CD14-positive monocyte (primary cell): ENCODE measurements around the gene TMEM219. TPM values are rescaled to one million over a fixed set of nuclear protein-coding genes. Genes with fewer than 3 reads are reported as not detected.
"Not testable (repeated sequence)": the region's sequence is repeated elsewhere in the genome, so short reads cannot be mapped to it uniquely, and the experiment has no call there.

Experiments used
- DNase-seq, 3 donors: peaks; one replicate each; pipeline ENCODE4 v3.0.0-alpha.2; 2011 to 2022
- H2AFZ ChIP-seq: 2 replicates; pipeline ENCODE4 v1.6.0; 2012; ENCODE audit warnings: mild to moderate bottlenecking, low read depth, low read length, inconsistent platforms; ENCODE audit not compliant: insufficient read depth, poor library complexity, severe bottlenecking
- H3K27ac ChIP-seq, 2 donors: 1 replicate in 1 of 2; 2 replicates in 1 of 2; pipeline ENCODE4 v1.5.1; 2012 to 2013; ENCODE audit warnings: low read length in 2 of 2, control low read depth in 1 of 2, inconsistent platforms in 1 of 2, low read depth in 1 of 2, mild to moderate bottlenecking in 1 of 2
- H3K27me3 ChIP-seq, 2 donors: one replicate each; pipeline versions ENCODE4 v1.6.0 to v1.6.1; 2011 to 2013; ENCODE audit warnings: low read length in 2 of 2; ENCODE audit not compliant: control insufficient read depth in 2 of 2, insufficient read depth in 2 of 2
- H3K36me3 ChIP-seq, 2 donors: replicated peaks in 1 of 2; 1 replicate in 1 of 2; 2 replicates in 1 of 2; pipeline versions ENCODE4 v1.5.1 to v1.6.1; 2012 to 2013; ENCODE audit warnings: low read length in 2 of 2, control low read depth in 1 of 2, inconsistent platforms in 1 of 2, mild to moderate bottlenecking in 1 of 2; ENCODE audit not compliant: insufficient read depth in 2 of 2, control insufficient read depth in 1 of 2
- H3K4me1 ChIP-seq, 2 donors: 1 replicate in 1 of 2; 2 replicates in 1 of 2; pipeline versions ENCODE4 v1.5.1 to v1.6.1; 2012 to 2013; ENCODE audit warnings: low read length in 2 of 2, control low read depth in 1 of 2, inconsistent platforms in 1 of 2, mild to moderate bottlenecking in 1 of 2, moderate library complexity in 1 of 2; ENCODE audit not compliant: insufficient read depth in 2 of 2, control insufficient read depth in 1 of 2
- H3K4me2 ChIP-seq: replicated peaks from 2 replicates; pipeline ENCODE3; 2012; ENCODE audit warnings: low read length, moderate library complexity, mild to moderate bottlenecking; ENCODE audit not compliant: poor library complexity, severe bottlenecking; ENCODE audit errors: extremely low read depth
- H3K4me3 ChIP-seq, 3 experiments: fragments of 200-600 bp in 1 of 3; sonication (generic) in 1 of 3; replicated peaks in 1 of 3; 1 replicate in 2 of 3; 2 replicates in 1 of 3; pipeline ENCODE4 v1.5.1; 2011 to 2013; ENCODE audit warnings: low read length in 3 of 3, mild to moderate bottlenecking in 3 of 3, control low read depth in 2 of 3, low read depth in 2 of 3, inconsistent platforms in 1 of 3, moderate library complexity in 1 of 3
- H3K79me2 ChIP-seq: 2 replicates; pipeline ENCODE4 v1.6.0; 2012; ENCODE audit warnings: mild to moderate bottlenecking, control low read depth, inconsistent platforms, low read length, moderate library complexity; ENCODE audit not compliant: insufficient read depth
- H3K9ac ChIP-seq: 2 replicates; pipeline ENCODE4 v1.6.0; 2017; ENCODE audit warnings: low read length, mild to moderate bottlenecking; ENCODE audit not compliant: insufficient read depth, poor library complexity, severe bottlenecking
- H3K9me3 ChIP-seq, 2 donors: replicated peaks in 1 of 2; 1 replicate in 1 of 2; 2 replicates in 1 of 2; pipeline versions ENCODE4 v1.5.1 to v1.6.1; 2012 to 2013; ENCODE audit warnings: low read length in 2 of 2, control low read depth in 1 of 2; ENCODE audit not compliant: control insufficient read depth in 1 of 2, insufficient read depth in 1 of 2
- H4K20me1 ChIP-seq: 2 replicates; pipeline ENCODE4 v1.6.0; 2012; ENCODE audit warnings: mild to moderate bottlenecking, low read length, control low read depth, moderate library complexity; ENCODE audit not compliant: insufficient read depth
- H3K27ac Mint-ChIP-seq, 7 donors: one replicate each; pipeline ENCODE4 v1.8.0; 2020; ENCODE audit warnings: mild to moderate bottlenecking in 7 of 7, mixed read lengths in 7 of 7, moderate library complexity in 6 of 7, inconsistent platforms in 2 of 7
- H3K27me3 Mint-ChIP-seq, 3 donors: one replicate each; pipeline ENCODE4 v1.8.0; 2021 to 2022; ENCODE audit warnings: low read depth in 3 of 3, mild to moderate bottlenecking in 3 of 3, mixed read lengths in 3 of 3, moderate library complexity in 3 of 3, inconsistent platforms in 1 of 3
- H3K36me3 Mint-ChIP-seq, 2 donors: one replicate each; pipeline ENCODE4 v1.8.0; 2020; ENCODE audit warnings: mixed read lengths in 2 of 2, inconsistent platforms in 1 of 2, mild to moderate bottlenecking in 1 of 2
- H3K4me1 Mint-ChIP-seq: one replicate; pipeline ENCODE4 v1.8.0; 2020; ENCODE audit warnings: mild to moderate bottlenecking, mixed read lengths
- H3K4me3 Mint-ChIP-seq, 2 donors: one replicate each; pipeline ENCODE4 v1.8.0; 2020; ENCODE audit warnings: mild to moderate bottlenecking in 2 of 2, mixed read lengths in 2 of 2, moderate library complexity in 1 of 2
- H3K9me3 Mint-ChIP-seq, 7 donors: one replicate each; pipeline ENCODE4 v1.8.0; 2020 to 2022; ENCODE audit warnings: mixed read lengths in 7 of 7, mild to moderate bottlenecking in 6 of 7, moderate library complexity in 6 of 7, inconsistent platforms in 2 of 7
- WGBS: methylation state at CpG from one replicate; pipeline ENCODE4 v1.1.5; 2013; ENCODE audit warnings: missing lambda C conversion rate; ENCODE audit not compliant: insufficient coverage; 5-methylcytosine and 5-hydroxymethylcytosine counted together
- intact Hi-C, 2 donors: fragments of 100-400 bp; cut with micrococcal nuclease; formaldehyde crosslinking; loops; one replicate each; pipeline versions ENCODE4 v1.15.0 to v1.15.1; 2023
- polyA plus RNA-seq, 3 donors: library from polyadenylated mRNA; depleted of rRNA in 1 of 3; unstranded in 2 of 3; stranded (reverse) in 1 of 3; fragments of 300-500 nt in 2 of 3; fragments of >200 nt in 1 of 3; fragmentation: Illumina TruSeq in 2 of 3; gene quantifications; 1 replicate in 2 of 3; 2 replicates in 1 of 3; pipeline ENCODE4 v1.2.3, GENCODE V29; 2012 to 2021
- TF ChIP-seq, protein P1 (sequence below): fragments of 200-600 bp; IDR thresholded peaks from one replicate; pipeline ENCODE4 v1.8.0; 2022; ENCODE audit warnings: antibody characterized with exemption, mild to moderate bottlenecking

TMEM219 gene
- polyA plus RNA-seq, 3 donors = 157 to 265 (median 227) TPM

DNA sequence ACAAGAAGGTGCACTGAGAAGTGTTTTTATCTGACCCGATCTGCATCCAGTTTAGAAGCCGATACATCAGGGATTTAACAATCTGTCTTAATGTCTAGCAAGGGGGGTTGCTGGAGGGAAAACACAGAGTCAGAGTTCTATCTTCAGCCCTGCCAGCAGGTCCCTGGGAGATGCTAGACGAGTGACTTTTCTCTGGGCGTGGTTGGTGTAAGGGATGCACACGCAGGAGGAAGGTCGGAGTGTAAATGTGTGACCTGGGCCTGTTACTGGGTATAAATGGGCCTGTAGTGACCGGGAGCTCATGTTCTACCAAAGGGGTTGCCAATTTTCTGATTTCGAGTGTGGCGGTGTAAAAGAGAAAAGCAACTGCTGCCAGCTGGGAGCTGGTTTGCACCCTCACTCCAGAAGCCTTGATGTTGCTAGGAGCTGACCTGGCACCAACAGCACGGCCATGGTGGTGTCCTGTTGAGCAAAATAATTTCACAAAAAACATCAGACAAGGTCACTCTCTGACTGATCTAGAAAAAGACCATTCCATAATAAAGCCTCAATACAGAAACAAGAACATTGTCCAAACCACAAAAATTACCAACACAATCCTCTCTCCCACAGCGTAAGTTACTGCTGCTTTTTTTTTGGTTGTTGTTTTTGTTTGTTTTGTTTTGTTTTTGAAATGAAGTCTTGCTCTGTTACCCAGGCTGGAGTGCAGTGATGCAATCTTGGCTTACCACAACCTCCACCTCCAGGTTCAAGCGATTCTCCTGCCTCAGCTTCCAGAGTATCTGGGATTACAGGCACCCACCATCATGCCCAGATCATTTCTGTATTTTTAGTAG, 34.6 kb upstream of the TMEM219 start:
- Mint-ChIP-seq H3K27me3 (peaks cover 0 to 3% (median 0%) of the 10 kb centered on the region in 3 donors), H3K9me3 (no peaks in the 10 kb centered on the region), H3K4me3 (peak overlapping the region; percentile 93 to 98), H3K27ac (peak overlapping the region in 4 of 7 donors; percentile 75 to 95 (median 91)), H3K4me1 (peaks cover 29% of the 10 kb centered on the region), H3K36me3 (peaks cover 14 to 15% of the 10 kb centered on the region in 2 donors)
- Histone ChIP-seq H3K4me3 (peak overlapping the region in 2 of 3 experiments; percentile 77 to 94), H3K27ac (no peak overlapping the region), H3K27me3 (no peaks in the 10 kb centered on the region), H2AFZ (peak overlapping the region; percentile 94), H3K4me1 (peaks cover 16 to 23% of the 10 kb centered on the region in 2 donors), H4K20me1 (peaks cover 28% of the 10 kb centered on the region), H3K36me3 (peaks cover 11 to 12% of the 10 kb centered on the region in 2 donors), H3K9ac (peak overlapping the region; percentile 70), H3K4me2 (peak overlapping the region; percentile 84), H3K79me2 (peaks cover 33% of the 10 kb centered on the region), H3K9me3 (no peaks in the 10 kb centered on the region)
- TF ChIP-seq, protein P1, sequence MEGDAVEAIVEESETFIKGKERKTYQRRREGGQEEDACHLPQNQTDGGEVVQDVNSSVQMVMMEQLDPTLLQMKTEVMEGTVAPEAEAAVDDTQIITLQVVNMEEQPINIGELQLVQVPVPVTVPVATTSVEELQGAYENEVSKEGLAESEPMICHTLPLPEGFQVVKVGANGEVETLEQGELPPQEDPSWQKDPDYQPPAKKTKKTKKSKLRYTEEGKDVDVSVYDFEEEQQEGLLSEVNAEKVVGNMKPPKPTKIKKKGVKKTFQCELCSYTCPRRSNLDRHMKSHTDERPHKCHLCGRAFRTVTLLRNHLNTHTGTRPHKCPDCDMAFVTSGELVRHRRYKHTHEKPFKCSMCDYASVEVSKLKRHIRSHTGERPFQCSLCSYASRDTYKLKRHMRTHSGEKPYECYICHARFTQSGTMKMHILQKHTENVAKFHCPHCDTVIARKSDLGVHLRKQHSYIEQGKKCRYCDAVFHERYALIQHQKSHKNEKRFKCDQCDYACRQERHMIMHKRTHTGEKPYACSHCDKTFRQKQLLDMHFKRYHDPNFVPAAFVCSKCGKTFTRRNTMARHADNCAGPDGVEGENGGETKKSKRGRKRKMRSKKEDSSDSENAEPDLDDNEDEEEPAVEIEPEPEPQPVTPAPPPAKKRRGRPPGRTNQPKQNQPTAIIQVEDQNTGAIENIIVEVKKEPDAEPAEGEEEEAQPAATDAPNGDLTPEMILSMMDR = no peak
- DNase-seq = no peak
- intact Hi-C loops = loop anchor here (5.0 to 10.0 kb wide), 2 partner anchors 35 to 62 kb away; partner anchors contain the start of genes TMEM219 (in 2 of the 2) and CDIPT (in 1 of the 2)
- WGBS = 84% methylated on average over 10 of the region's 12 CpGs

DNA sequence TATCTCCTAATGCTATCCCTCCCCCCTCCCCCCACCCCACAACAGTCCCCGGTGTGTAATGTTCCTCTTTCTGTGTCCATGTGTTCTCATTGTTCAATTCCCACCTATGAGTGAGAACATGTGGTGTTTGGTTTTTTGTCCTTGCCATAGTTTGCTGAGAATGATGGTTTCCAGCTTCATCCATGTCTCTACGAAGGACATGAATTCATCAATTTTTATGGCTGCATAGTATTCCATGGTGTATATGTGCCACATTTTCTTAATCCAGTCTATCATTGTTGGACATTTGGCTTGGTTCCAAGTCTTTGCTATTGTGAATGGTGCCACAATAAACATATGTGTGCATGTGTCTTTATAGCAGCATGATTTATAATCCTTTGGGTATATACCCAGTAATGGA, 30.1 kb upstream of the TMEM219 start:
- H3K27ac Mint-ChIP-seq, H3K9me3 Mint-ChIP-seq, H3K4me1 ChIP-seq, H3K36me3 Mint-ChIP-seq, H3K4me3 ChIP-seq, H3K79me2 ChIP-seq, H4K20me1 ChIP-seq, intact Hi-C loops, H3K4me2 ChIP-seq, H3K4me1 Mint-ChIP-seq, H2AFZ ChIP-seq, H3K27me3 Mint-ChIP-seq, H3K9ac ChIP-seq, H3K4me3 Mint-ChIP-seq, H3K36me3 ChIP-seq, H3K27me3 ChIP-seq, H3K27ac ChIP-seq, DNase-seq, H3K9me3 ChIP-seq: not testable (repeated sequence)
- no CpG with 5 or more reads among the region's 2 CpGs for WGBS
